ENCODE results near the gene GRIP1.

Gene GRIP1

GRCh38 chr12:66662179-66662578, 16.7 kb downstream of the GRIP1 start:
- Histone ChIP-seq H3K4me3 (ENCODE audit: low read depth in 1 of 2, low read length in 2 of 2) (no peak overlapping the region), H3K79me2 (ENCODE audit: insufficient read depth, low read length) (no peaks in the 10 kb centered on the region), H3K4me1 (ENCODE audit: insufficient read depth, low read length) (no peaks in the 10 kb centered on the region), H3K4me2 (ENCODE audit: insufficient read depth, low read length) (no peak overlapping the region), H3K9me3 (ENCODE audit: insufficient read depth, low read length, severe bottlenecking) (no peaks in the 10 kb centered on the region), H3K9ac (ENCODE audit: low read depth, low read length) (no peak overlapping the region), H2AFZ (ENCODE audit: low read depth, low read length) (no peak overlapping the region), H3K27me3 (ENCODE audit: insufficient read depth, low read length, poor library complexity) (no peaks in the 10 kb centered on the region), H4K20me1 (ENCODE audit: insufficient read depth, low read length) (no peaks in the 10 kb centered on the region), H3K27ac (ENCODE audit: low read length) (no peak overlapping the region), H3K36me3 (ENCODE audit: insufficient read depth, low read length) (no peaks in the 10 kb centered on the region)
- no peak for DNase-seq
- TF ChIP-seq EZH2 (IDR thresholded peaks at IDR 0.05; ENCODE audit: borderline replicate concordance, low read depth, low read length, severe bottlenecking) (no peak), CTCF (IDR thresholded peaks at IDR 0.05; ENCODE audit: borderline replicate concordance, extremely low read depth, low read length, poor library complexity, severe bottlenecking) (no peak)
- ATAC-seq (ENCODE audit: insufficient read depth, low read depth): no peak

GRCh38 chr12:66661357-66661756, 17.5 kb downstream of the GRIP1 start:
- Histone ChIP-seq H3K79me2 (ENCODE audit: insufficient read depth, low read length) (no peaks in the 10 kb centered on the region), H3K27me3 (ENCODE audit: insufficient read depth, low read length, poor library complexity) (peaks cover 1% of the 10 kb centered on the region), H3K27ac (ENCODE audit: low read length) (no peak overlapping the region), H3K36me3 (ENCODE audit: insufficient read depth, low read length) (no peaks in the 10 kb centered on the region), H3K4me2 (ENCODE audit: insufficient read depth, low read length) (no peak overlapping the region), H3K4me3 (ENCODE audit: low read depth in 1 of 2, low read length in 2 of 2) (no peak overlapping the region), H2AFZ (ENCODE audit: low read depth, low read length) (no peak overlapping the region), H3K9ac (ENCODE audit: low read depth, low read length) (no peak overlapping the region), H3K9me3 (ENCODE audit: insufficient read depth, low read length, severe bottlenecking) (no peaks in the 10 kb centered on the region), H4K20me1 (ENCODE audit: insufficient read depth, low read length) (no peaks in the 10 kb centered on the region), H3K4me1 (ENCODE audit: insufficient read depth, low read length) (no peaks in the 10 kb centered on the region)
- DNase-seq (no peak), ATAC-seq (ENCODE audit: insufficient read depth, low read depth) (no peak)
- TF ChIP-seq EZH2 (IDR thresholded peaks at IDR 0.05; ENCODE audit: borderline replicate concordance, low read depth, low read length, severe bottlenecking) (no peak), CTCF (IDR thresholded peaks at IDR 0.05; ENCODE audit: borderline replicate concordance, extremely low read depth, low read length, poor library complexity, severe bottlenecking) (no peak)

- H3K4me1 ChIP-seq (ENCODE audit: insufficient read depth, low read length): no peaks in the 10 kb centered on the region
- no peaks in the 10 kb centered on the region for H3K9me3 ChIP-seq (ENCODE audit: insufficient read depth, low read length, severe bottlenecking)
- H2AFZ ChIP-seq (ENCODE audit: low read depth, low read length): no peak overlapping the region
- H3K27me3 ChIP-seq (ENCODE audit: insufficient read depth, low read length, poor library complexity): peaks cover 3% of the 10 kb centered on the region
- no peaks in the 10 kb centered on the region for H4K20me1 ChIP-seq (ENCODE audit: insufficient read depth, low read length)
- H3K4me2 ChIP-seq (ENCODE audit: insufficient read depth, low read length): no peak overlapping the region
- no peak for DNase-seq
- no peak for TF ChIP-seq EZH2 (IDR thresholded peaks at IDR 0.05; ENCODE audit: borderline replicate concordance, low read depth, low read length, severe bottlenecking)
- no peak for TF ChIP-seq CTCF (IDR thresholded peaks at IDR 0.05; ENCODE audit: borderline replicate concordance, extremely low read depth, low read length, poor library complexity, severe bottlenecking)
- H3K79me2 ChIP-seq (ENCODE audit: insufficient read depth, low read length): no peaks in the 10 kb centered on the region
- H3K36me3 ChIP-seq (ENCODE audit: insufficient read depth, low read length): no peaks in the 10 kb centered on the region
- no peak overlapping the region for H3K9ac ChIP-seq (ENCODE audit: low read depth, low read length)
- H3K4me3 ChIP-seq (ENCODE audit: low read depth in 1 of 2, low read length in 2 of 2): no peak overlapping the region
- no peak overlapping the region for H3K27ac ChIP-seq (ENCODE audit: low read length)
- no peak for ATAC-seq (ENCODE audit: insufficient read depth, low read depth)
These were observed 25.1 kb downstream of the GRIP1 start for GRCh38 chr12:66653796-66654195.

Measured in DND-41 (cell line).